ENCODE measurements around the gene DNPH1.

Gene DNPH1

DNA sequence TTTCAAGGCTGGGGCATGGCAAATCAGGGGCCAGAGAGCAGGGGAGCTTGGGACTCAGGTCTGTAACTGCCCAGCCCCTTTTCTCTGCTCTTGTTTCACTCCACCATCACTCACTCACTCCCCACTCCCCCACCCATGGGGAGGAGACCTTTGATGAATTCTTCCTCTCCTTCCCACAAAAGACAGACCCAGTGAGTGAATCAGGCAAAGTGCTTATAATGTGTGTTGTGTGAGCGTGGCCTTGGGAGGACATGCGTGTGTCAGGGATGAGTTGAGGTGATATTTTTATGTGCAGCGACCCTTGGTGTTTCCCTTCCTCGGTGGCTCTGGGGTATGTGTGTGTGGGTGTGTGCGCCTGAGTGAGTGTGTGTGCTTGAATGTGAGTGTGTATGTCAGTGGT, 48.3 kb downstream of the DNPH1 start:
- no peak for DNase-seq (ENCODE audit: low spot score)

- DNase-seq (ENCODE audit: low spot score) = no peak
Observed at GRCh38 chr6:43180058-43180457, 49.2 kb downstream of the DNPH1 start.

DNA sequence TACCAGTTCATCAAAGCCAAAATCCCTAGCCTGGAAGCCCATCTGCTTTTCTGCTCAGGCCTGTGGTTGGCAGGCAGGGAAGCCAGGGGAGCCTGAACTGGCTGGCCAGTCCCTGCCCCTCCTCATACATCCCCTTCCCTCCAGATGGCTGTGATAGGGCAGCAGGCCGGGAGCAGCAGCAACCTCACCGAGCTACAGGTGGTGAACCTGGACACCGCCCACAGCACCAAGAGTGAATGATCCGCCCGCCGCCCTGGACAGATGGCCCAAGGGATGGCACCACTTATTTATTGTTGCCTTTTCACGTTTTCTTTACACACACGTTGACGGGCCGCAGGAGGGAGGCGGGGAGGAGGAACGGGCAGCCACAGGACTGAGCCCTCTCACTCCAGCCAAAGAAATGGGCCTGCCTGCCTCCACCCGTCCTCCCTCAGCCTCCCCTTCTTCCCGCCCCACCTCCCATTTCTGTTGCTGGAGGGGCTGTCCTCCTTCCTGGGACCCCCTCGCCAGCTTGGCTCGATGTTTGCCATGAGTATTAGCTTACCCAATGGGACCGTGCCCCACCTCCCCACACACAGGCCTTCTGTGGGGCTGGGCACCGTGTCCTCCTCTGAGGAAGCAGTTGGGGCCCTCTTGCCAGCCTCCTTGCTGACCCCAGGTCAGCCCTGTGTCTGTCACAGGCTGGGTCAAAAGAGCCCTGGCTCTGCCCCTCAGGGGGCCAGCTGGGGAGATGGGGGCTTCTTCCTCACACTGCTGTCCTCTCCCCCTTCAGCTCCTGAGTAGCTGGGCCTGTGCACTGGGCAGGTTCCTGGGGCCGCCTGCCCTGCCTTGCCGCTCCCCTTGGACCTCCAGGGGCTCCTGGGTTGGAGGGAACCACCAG, 50.1 kb downstream of the DNPH1 start:
- DNase-seq (ENCODE audit: low spot score) = no peak

DNA sequence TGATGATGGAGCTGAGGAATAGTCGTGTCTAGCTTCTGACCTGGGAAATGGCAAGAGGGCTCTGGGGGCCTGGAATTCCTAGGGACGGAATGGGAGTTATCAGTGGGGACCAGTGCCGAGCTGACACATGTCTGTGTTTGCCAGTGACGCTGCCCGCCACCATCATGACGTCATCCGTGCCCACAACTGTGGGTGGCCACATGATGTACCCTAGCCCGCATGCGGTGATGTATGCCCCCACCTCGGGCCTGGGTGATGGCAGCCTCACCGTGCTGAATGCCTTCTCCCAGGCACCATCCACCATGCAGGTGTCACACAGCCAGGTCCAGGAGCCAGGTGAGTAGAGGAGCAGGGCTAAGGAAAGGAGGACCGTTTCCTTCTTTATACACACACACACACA, 51.1 kb downstream of the DNPH1 start:
- DNase-seq (ENCODE audit: low spot score) = no peak

DNA sequence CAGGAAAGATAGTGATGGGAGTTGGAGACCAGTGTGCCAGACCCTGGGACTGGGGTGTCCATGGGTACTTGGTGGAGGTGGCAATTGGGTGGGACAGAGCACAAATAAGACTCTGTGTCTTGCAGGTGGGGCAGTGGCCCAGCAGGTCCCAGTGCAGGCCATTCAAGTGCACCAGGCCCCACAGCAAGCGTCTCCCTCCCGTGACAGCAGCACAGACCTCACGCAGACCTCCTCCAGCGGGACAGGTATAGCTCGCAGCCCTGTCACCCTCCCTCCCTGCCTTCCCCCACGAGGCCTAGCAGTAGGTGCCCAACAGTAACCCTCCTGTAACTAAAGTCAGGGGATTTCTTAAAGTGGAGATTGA, 52.9 kb downstream of the DNPH1 start:
- DNase-seq (ENCODE audit: low spot score) = no peak

- no peak for DNase-seq (ENCODE audit: low spot score)
Observed at GRCh38 chr6:43175676-43176422, 53.4 kb downstream of the DNPH1 start.
